Measurements from ENCODE around the gene MXRA7.

MXRA7 gene

DNA sequence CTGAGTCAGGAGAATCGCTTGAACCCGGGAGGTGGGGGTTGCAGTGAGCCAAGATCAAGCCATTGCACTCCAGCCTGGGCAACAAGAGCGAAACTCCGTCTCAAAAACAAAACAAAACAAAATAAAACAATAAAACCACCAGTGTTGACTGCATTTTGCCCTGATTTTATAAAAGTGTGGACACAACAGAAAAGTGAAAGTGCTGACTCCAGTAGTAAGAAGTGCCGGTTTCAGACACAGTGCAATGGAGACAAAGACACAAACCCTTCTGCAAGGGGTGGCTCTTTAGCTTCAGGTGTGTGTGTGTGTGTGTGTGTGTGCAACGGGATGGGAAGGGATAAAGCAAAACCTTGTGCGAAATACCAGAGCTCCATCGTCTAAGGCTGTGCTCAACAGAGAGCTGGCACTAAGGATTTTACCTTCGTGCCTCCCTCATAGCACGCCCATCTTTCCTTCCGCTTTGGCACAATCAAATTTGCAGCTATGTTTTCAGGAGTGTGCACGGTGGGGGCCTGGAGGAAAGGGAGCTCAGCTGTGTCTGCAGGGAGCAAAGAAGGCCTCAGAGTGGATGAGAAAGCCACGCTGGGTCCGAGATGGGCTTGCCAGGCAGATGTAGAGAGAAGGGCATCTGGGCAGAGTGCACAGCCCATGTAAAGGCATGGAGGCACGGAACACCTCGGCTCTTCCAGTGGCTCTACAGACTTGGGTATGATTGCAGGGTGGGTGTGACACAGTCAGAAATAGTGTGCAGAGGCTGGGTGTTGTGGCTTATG lies 15.5 kb downstream of the MXRA7 start:
- TF ChIP-seq, protein P1, sequence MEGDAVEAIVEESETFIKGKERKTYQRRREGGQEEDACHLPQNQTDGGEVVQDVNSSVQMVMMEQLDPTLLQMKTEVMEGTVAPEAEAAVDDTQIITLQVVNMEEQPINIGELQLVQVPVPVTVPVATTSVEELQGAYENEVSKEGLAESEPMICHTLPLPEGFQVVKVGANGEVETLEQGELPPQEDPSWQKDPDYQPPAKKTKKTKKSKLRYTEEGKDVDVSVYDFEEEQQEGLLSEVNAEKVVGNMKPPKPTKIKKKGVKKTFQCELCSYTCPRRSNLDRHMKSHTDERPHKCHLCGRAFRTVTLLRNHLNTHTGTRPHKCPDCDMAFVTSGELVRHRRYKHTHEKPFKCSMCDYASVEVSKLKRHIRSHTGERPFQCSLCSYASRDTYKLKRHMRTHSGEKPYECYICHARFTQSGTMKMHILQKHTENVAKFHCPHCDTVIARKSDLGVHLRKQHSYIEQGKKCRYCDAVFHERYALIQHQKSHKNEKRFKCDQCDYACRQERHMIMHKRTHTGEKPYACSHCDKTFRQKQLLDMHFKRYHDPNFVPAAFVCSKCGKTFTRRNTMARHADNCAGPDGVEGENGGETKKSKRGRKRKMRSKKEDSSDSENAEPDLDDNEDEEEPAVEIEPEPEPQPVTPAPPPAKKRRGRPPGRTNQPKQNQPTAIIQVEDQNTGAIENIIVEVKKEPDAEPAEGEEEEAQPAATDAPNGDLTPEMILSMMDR (IDR thresholded peaks at IDR 0.05; ENCODE audit: low read depth, low read length) = no peak
- no peak overlapping the region for H3K4me3 ChIP-seq (ENCODE audit: low read depth, low read length)

- H3K4me3 ChIP-seq (ENCODE audit: low read depth, low read length) = no peak overlapping the region
- TF ChIP-seq, protein P1 (IDR thresholded peaks at IDR 0.05; ENCODE audit: low read depth, low read length) = no peak
These were observed 19.2 kb downstream of the MXRA7 start for GRCh38 chr17:76691379-76692191.

- TF ChIP-seq, protein P1 (IDR thresholded peaks at IDR 0.05; ENCODE audit: low read depth, low read length) = no peak
These were observed 20.0 kb downstream of the MXRA7 start for GRCh38 chr17:76690596-76691280.

DNA sequence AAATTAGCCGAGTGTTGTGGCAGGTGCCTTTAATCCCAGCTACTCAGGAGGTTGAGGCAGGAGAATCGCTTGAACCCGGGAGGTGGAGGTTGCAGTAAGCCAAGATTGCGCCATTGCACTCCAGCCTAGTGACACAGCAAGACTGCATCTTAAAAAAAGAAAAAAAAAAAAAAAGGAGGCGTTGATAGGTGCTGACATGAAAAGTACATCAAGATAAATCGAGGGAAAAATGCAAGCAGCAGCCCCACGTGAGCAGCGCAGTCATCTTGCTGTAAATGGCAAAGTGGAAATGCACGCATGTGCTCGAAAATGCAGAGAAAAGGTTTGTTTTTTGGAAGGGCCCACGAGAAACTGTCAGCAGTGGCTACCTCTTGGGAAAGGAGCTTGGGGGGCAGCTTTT lies 20.9 kb downstream of the MXRA7 start:
- H3K4me3 ChIP-seq (ENCODE audit: low read depth, low read length) = no peak overlapping the region
- TF ChIP-seq, protein P1 (IDR thresholded peaks at IDR 0.05; ENCODE audit: low read depth, low read length) = no peak

More at GRCh38 chr17:76690596-76691280, 20.0 kb downstream of the MXRA7 start:
- H3K4me3 ChIP-seq (ENCODE audit: low read depth, low read length) = no peak overlapping the region

GRCh38 chr17:76688165-76688622 lies 22.6 kb downstream of the MXRA7 start:
- no peak overlapping the region for H3K4me3 ChIP-seq (ENCODE audit: low read depth, low read length)
- TF ChIP-seq, protein P1 (IDR thresholded peaks at IDR 0.05; ENCODE audit: low read depth, low read length) = no peak

DNA sequence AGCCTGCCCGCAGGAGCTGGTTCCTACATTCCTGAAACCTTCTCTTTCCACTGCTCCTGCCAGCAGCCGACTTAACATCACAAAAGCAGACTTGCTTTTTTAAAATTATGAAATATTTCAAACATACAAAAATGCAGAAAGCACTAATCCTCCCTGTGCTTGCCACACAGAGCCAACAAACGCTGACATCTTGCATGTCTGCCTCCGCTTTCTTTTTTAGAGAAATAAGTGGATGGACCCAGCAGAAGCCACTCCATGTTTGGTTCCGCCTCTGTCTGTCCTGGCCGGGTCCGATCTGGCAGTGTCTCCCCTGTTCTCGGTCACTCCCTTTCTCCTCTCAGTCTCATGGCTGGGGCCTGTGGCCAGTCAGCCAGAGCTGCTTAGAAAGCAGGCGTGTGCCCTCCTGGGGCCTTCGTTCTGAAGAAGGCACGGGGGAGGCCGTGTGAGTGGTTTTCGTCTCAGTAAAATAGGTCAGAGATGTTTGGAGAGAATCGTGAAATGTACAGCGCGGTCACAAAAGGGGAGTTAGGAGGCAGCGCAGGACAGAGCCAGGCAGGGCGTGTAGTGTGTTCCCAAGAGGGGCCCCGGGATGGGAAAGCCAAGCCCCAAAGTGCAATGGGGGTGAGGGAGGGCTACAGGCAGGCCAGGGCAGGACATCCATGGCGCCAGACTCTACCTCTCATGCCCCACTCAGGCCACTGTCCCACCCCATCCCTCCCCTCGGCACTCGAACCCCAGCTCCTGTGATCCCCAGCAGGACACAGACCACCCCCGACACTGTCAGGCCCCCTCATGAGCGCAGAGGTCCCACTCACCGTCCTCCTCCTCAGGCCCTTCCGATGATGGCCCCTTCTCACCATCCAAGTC lies 23.2 kb downstream of the MXRA7 start:
- TF ChIP-seq, protein P1 (IDR thresholded peaks at IDR 0.05; ENCODE audit: low read depth, low read length) = no peak
- no peak overlapping the region for H3K4me3 ChIP-seq (ENCODE audit: low read depth, low read length)
